WTC11 (cell line): ENCODE results near the gene TENT4B. TPM values are rescaled to one million over a fixed set of nuclear protein-coding genes. Genes with fewer than 3 reads are reported as not detected.

Source experiments
- ATAC-seq: fragments of 200-7000 bp; cut with Tn5 transposase; 2 replicates; pipeline ENCODE4 v1.10.0; 2021; ENCODE audit warnings: mild to moderate bottlenecking, moderate library complexity
- CTCF ChIA-PET: fragments of 300-600 bp; sonication (Branson Sonifier 250); formaldehyde crosslinking; loops from one replicate; lab custom pipeline; 2021; ENCODE audit warnings: antibody characterized with exemption; lab: Charles Lee
- POLR2A ChIA-PET: fragments of 350-600 bp; sonication (Branson Sonifier 250); formaldehyde crosslinking; loops from one replicate; lab custom pipeline; 2021; ENCODE audit warnings: antibody characterized with exemption; lab: Charles Lee
- DNase-seq: peaks from one replicate; pipeline ENCODE4 v3.0.0; 2021; ENCODE audit warnings: low spot score
- H3K27ac Mint-ChIP-seq: 2 replicates; pipeline ENCODE4 v1.8.0; 2021; ENCODE audit warnings: mixed read lengths
- H3K27me3 Mint-ChIP-seq: 2 replicates; pipeline ENCODE4 v1.8.0; 2021; ENCODE audit warnings: low read depth, mild to moderate bottlenecking, moderate library complexity, mixed read lengths
- H3K36me3 Mint-ChIP-seq: 2 replicates; pipeline ENCODE4 v1.8.0; 2021; ENCODE audit warnings: mixed read lengths
- H3K4me1 Mint-ChIP-seq: 2 replicates; pipeline ENCODE4 v1.8.0; 2022; ENCODE audit warnings: mixed read lengths
- H3K4me3 Mint-ChIP-seq: 2 replicates; pipeline ENCODE4 v1.8.0; 2021; ENCODE audit warnings: mild to moderate bottlenecking, moderate library complexity, mixed read lengths
- H3K9me3 Mint-ChIP-seq: 2 replicates; pipeline ENCODE4 v1.8.0; 2021; ENCODE audit warnings: mixed read lengths
- ATF1 ChIP-seq: sonication (generic); formaldehyde crosslinking; IDR thresholded peaks from 2 replicates; pipeline ENCODE4 v1.8.1; 2023; ENCODE audit warnings: mild to moderate bottlenecking, moderate library complexity, missing genetic modification reagents
- ELF4 ChIP-seq: sonication (generic); formaldehyde crosslinking; IDR thresholded peaks from 2 replicates; pipeline ENCODE4 v1.8.1; 2022; ENCODE audit warnings: low read depth, mild to moderate bottlenecking, moderate library complexity, missing genetic modification reagents
- ETV6 ChIP-seq: sonication (generic); formaldehyde crosslinking; IDR thresholded peaks from 2 replicates; pipeline ENCODE4 v1.8.1; 2022; ENCODE audit warnings: mild to moderate bottlenecking, missing genetic modification reagents
- FOXK1 ChIP-seq: sonication (generic); formaldehyde crosslinking; IDR thresholded peaks from 2 replicates; pipeline ENCODE4 v1.8.0; 2022; ENCODE audit warnings: mild to moderate bottlenecking, moderate library complexity, missing genetic modification reagents
- GRHL2 ChIP-seq: fragments of 250-450 bp; sonication (Bioruptor Pico); IDR thresholded peaks from 2 replicates; pipeline ENCODE4 v1.8.0; 2022; ENCODE audit warnings: mild to moderate bottlenecking, moderate library complexity; ENCODE audit not compliant: insufficient replicate concordance, severe bottlenecking
- JUN ChIP-seq: sonication (generic); formaldehyde crosslinking; IDR thresholded peaks from 2 replicates; pipeline ENCODE4 v1.8.0; 2023; ENCODE audit warnings: mild to moderate bottlenecking, missing genetic modification reagents
- KAT7 ChIP-seq: sonication (generic); formaldehyde crosslinking; IDR thresholded peaks from 2 replicates; pipeline ENCODE4 v1.8.1; 2023; ENCODE audit warnings: missing genetic modification reagents, mild to moderate bottlenecking, borderline replicate concordance
- MYBL2 ChIP-seq: sonication (generic); formaldehyde crosslinking; IDR thresholded peaks from 2 replicates; pipeline ENCODE4 v1.8.1; 2023; ENCODE audit warnings: mild to moderate bottlenecking, moderate library complexity, missing genetic modification reagents
- NFATC4 ChIP-seq: fragments of 250-450 bp; sonication (Bioruptor Pico); IDR thresholded peaks from 2 replicates; pipeline ENCODE4 v1.9.0; 2021; ENCODE audit warnings: mild to moderate bottlenecking
- NFYB ChIP-seq: sonication (generic); formaldehyde crosslinking; conservative IDR thresholded peaks from 2 replicates; pipeline ENCODE4 v1.8.0; 2022; ENCODE audit warnings: low read depth, missing genetic modification reagents
- NR3C1 ChIP-seq: sonication (generic); formaldehyde crosslinking; conservative IDR thresholded peaks from 2 replicates; pipeline ENCODE4 v1.8.1; 2023; ENCODE audit warnings: low read depth, mild to moderate bottlenecking, missing genetic modification reagents
- OVOL2 ChIP-seq: fragments of 250-450 bp; sonication (Bioruptor Pico); IDR thresholded peaks from 2 replicates; pipeline ENCODE4 v1.9.0; 2021; ENCODE audit warnings: mild to moderate bottlenecking, borderline replicate concordance
- PRRX2 ChIP-seq: fragments of 250-450 bp; sonication (Bioruptor Pico); IDR thresholded peaks from 2 replicates; pipeline ENCODE4 v1.8.0; 2021; ENCODE audit warnings: mild to moderate bottlenecking
- RELA ChIP-seq: sonication (generic); formaldehyde crosslinking; IDR thresholded peaks from 2 replicates; pipeline ENCODE4 v1.8.1; 2022; ENCODE audit warnings: missing genetic modification reagents, mild to moderate bottlenecking, borderline replicate concordance
- SMAD3 ChIP-seq: sonication (generic); formaldehyde crosslinking; IDR thresholded peaks from 2 replicates; pipeline ENCODE4 v1.8.0; 2022; ENCODE audit warnings: missing genetic modification reagents, mild to moderate bottlenecking, borderline replicate concordance
- TCF7 ChIP-seq: sonication (generic); formaldehyde crosslinking; IDR thresholded peaks from 2 replicates; pipeline ENCODE4 v1.8.0; 2022; ENCODE audit warnings: mild to moderate bottlenecking, low read depth, missing genetic modification reagents, moderate library complexity
- TEAD1 ChIP-seq: sonication (generic); formaldehyde crosslinking; IDR thresholded peaks from 2 replicates; pipeline ENCODE4 v1.8.0; 2022; ENCODE audit warnings: mild to moderate bottlenecking, missing genetic modification reagents
- ZBTB21 ChIP-seq: sonication (generic); formaldehyde crosslinking; IDR thresholded peaks from 2 replicates; pipeline ENCODE4 v1.8.1; 2023; ENCODE audit warnings: mild to moderate bottlenecking, missing genetic modification reagents, borderline replicate concordance
- ZNF121 ChIP-seq: sonication (generic); formaldehyde crosslinking; IDR thresholded peaks from 2 replicates; pipeline ENCODE4 v1.8.0; 2023; ENCODE audit warnings: missing genetic modification reagents
- ZNF219 ChIP-seq: sonication (generic); formaldehyde crosslinking; IDR thresholded peaks from 2 replicates; pipeline ENCODE4 v1.8.0; 2023; ENCODE audit warnings: missing genetic modification reagents, mild to moderate bottlenecking, borderline replicate concordance
- total RNA-seq: library from RNA; stranded (reverse); gene quantifications from 3 replicates; pipeline ENCODE4 v1.2.3, GENCODE V29; 2021
- TF ChIP-seq, protein P1 (sequence below): sonication (generic); formaldehyde crosslinking; conservative IDR thresholded peaks from 2 replicates; pipeline ENCODE4 v1.8.1; 2022; ENCODE audit warnings: mild to moderate bottlenecking, missing genetic modification reagents
- TF ChIP-seq, protein P2 (sequence below): sonication (generic); formaldehyde crosslinking; IDR thresholded peaks from 2 replicates; pipeline ENCODE4 v1.8.1; 2023; ENCODE audit warnings: mild to moderate bottlenecking, moderate library complexity, missing genetic modification reagents
- TF ChIP-seq, protein P3 (sequence below): fragments of 250-450 bp; sonication (Bioruptor Pico); IDR thresholded peaks from 2 replicates; pipeline ENCODE4 v1.9.0; 2021; ENCODE audit warnings: moderate library complexity, mild to moderate bottlenecking, inconsistent platforms, borderline replicate concordance
- TF ChIP-seq, protein P4 (sequence below): sonication (generic); formaldehyde crosslinking; IDR thresholded peaks from 2 replicates; pipeline ENCODE4 v1.8.1; 2022; ENCODE audit warnings: mild to moderate bottlenecking, moderate library complexity, missing genetic modification reagents
- TF ChIP-seq, protein P5 (sequence below): sonication (generic); formaldehyde crosslinking; IDR thresholded peaks from 2 replicates; pipeline ENCODE4 v1.8.1; 2023; ENCODE audit warnings: mild to moderate bottlenecking, missing genetic modification reagents, borderline replicate concordance

Gene TENT4B
- total RNA-seq, 1 experiment from 2014 or later = 14.3 TPM

DNA sequence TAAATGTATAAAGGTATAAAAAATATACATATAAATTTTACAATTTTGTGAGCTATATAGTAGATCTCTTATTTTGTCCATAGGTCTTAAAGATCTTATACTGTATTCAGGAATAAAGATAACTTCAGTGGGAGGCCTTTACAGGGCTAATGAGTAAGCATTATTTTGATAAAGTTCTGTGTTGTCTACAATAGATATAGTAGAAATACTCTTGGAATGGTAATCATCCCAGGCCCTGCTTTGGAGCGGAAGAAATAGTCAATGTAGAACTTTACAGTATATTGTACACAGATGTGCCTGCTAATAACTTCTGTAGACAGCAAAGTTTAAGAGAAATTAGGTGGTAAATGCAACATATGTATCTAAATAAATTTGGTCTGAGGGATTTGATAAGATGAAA, 42.6 kb downstream of the TENT4B start:
- Mint-ChIP-seq H3K9me3 (peaks cover 5% of the 10 kb centered on the region; the same call in 1 of the 2 replicates), H3K4me1 (0 out of 2 replicates have a peak, but pooled peaks cover 6% of the 10 kb centered on the region), H3K27ac (no peak overlapping the region), H3K27me3 (no peaks in the 10 kb centered on the region), H3K4me3 (no peak overlapping the region), H3K36me3 (no peaks in the 10 kb centered on the region; the same call in none of the 2 replicates)
- POLR2A ChIA-PET = no interaction called here
- no peak for DNase-seq
- ATAC-seq = no peak
- no peak for TF ChIP-seq ZNF121
- no peak for TF ChIP-seq PRRX2 (CRISPR knock-in tag)
- TF ChIP-seq TCF7 = no peak
- no peak for TF ChIP-seq ELF4 (CRISPR knock-in tag)
- TF ChIP-seq OVOL2 = no peak
- no peak for TF ChIP-seq GRHL2
- TF ChIP-seq, protein P1, sequence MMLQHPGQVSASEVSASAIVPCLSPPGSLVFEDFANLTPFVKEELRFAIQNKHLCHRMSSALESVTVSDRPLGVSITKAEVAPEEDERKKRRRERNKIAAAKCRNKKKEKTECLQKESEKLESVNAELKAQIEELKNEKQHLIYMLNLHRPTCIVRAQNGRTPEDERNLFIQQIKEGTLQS (CRISPR knock-in tag) = no peak
- no peak for TF ChIP-seq FOXK1 (CRISPR knock-in tag)
- no peak for TF ChIP-seq NFYB
- TF ChIP-seq, protein P2, sequence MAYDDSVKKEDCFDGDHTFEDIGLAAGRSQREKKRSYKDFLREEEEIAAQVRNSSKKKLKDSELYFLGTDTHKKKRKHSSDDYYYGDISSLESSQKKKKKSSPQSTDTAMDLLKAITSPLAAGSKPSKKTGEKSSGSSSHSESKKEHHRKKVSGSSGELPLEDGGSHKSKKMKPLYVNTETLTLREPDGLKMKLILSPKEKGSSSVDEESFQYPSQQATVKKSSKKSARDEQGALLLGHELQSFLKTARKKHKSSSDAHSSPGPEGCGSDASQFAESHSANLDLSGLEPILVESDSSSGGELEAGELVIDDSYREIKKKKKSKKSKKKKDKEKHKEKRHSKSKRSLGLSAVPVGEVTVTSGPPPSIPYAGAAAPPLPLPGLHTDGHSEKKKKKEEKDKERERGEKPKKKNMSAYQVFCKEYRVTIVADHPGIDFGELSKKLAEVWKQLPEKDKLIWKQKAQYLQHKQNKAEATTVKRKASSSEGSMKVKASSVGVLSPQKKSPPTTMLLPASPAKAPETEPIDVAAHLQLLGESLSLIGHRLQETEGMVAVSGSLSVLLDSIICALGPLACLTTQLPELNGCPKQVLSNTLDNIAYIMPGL (CRISPR knock-in tag) = no peak
- TF ChIP-seq SMAD3 (CRISPR knock-in tag) = no peak
- TF ChIP-seq KAT7 (CRISPR knock-in tag) = no peak
- TF ChIP-seq, protein P3, sequence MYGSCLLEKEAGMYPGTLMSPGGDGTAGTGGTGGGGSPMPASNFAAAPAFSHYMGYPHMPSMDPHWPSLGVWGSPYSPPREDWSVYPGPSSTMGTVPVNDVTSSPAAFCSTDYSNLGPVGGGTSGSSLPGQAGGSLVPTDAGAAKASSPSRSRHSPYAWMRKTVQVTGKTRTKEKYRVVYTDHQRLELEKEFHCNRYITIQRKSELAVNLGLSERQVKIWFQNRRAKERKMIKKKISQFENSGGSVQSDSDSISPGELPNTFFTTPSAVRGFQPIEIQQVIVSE (CRISPR knock-in tag) = no peak
- no peak for TF ChIP-seq TEAD1 (CRISPR knock-in tag)
- CTCF ChIA-PET = interaction anchor here (1.2 to 1.5 kb wide), 2 partner anchors 15 to 170 kb away, joined by 4 to 8 read pairs; partner anchors contain the start of gene CNEP1R1

DNA sequence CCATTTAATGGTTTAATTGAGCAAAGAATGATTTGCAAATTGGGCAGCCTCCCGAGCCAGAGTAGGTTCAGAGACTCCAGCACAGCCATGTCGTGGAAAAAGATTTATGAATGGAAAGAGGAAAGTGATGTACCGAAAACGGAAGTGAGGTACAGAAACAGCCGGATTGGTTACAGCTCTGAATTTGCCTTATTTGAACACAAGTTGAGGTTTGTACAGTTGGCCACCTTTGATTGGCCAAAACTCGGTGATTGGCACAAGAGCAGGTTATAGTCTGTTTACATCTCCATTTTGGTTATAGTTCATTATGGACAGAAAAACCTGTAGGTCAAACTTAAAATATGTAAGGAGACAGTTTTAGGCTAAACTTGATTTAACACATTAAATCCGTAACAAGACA, 44.5 kb downstream of the TENT4B start:
- POLR2A ChIA-PET = no interaction called here
- CTCF ChIA-PET = interaction anchor here (2.0 kb wide), 1 partner anchor 13 kb away, joined by 13 read pairs; no protein-coding TSS in a partner anchor
- Mint-ChIP-seq H3K27ac (no peak overlapping the region), H3K27me3 (no peaks in the 10 kb centered on the region), H3K36me3 (no peaks in the 10 kb centered on the region; the same call in none of the 2 replicates), H3K4me1 (peaks cover 8% of the 10 kb centered on the region), H3K9me3 (peaks cover 5% of the 10 kb centered on the region; the same call in 1 of the 2 replicates), H3K4me3 (no peak overlapping the region)
- DNase-seq (no peak), ATAC-seq (no peak)
- TF ChIP-seq MYBL2 (CRISPR knock-in tag) = no peak
- no peak for TF ChIP-seq NFATC4 (CRISPR knock-in tag)
- TF ChIP-seq FOXK1 (CRISPR knock-in tag) = no peak
- no peak for TF ChIP-seq RELA (CRISPR knock-in tag)
- TF ChIP-seq, protein P4, sequence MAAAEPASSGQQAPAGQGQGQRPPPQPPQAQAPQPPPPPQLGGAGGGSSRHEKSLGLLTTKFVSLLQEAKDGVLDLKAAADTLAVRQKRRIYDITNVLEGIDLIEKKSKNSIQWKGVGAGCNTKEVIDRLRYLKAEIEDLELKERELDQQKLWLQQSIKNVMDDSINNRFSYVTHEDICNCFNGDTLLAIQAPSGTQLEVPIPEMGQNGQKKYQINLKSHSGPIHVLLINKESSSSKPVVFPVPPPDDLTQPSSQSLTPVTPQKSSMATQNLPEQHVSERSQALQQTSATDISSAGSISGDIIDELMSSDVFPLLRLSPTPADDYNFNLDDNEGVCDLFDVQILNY (CRISPR knock-in tag) = no peak

DNA sequence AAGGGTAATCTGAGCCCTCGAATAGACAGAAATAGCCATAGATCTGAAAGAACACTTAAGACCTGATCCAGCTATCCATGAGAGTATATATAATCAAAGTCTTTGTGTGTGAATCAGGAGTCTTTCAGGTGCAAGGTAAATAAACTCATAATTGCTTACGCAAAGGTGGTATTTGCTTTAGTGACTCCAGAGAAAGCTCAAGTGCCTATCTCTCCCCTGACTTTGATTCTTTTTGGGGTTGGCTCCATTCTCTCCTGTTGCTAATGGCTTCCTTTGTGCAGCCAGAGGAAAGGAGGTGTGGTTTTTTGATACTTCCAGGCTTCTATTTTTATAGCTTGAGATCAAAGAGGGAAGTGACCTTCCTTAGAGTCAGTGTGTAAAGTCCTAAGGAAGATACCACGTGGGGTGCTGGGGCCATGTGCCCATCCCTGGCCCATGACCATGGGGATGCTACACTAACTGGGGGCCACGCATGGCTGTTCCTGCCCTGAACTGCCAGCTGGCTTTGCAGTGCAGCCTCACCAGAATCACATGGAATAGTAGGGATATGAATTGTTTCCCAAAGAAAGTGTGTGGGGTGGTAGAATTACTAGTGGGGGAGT, 45.8 kb downstream of the TENT4B start:
- ChIA-PET POLR2A (no interaction called here), CTCF (interaction anchor here (2.2 kb wide), 1 partner anchor 11 kb away, joined by 9 read pairs; no protein-coding TSS in a partner anchor)
- Mint-ChIP-seq H3K27me3 (no peaks in the 10 kb centered on the region), H3K36me3 (no peaks in the 10 kb centered on the region; the same call in none of the 2 replicates), H3K4me3 (no peak overlapping the region), H3K27ac (no peak overlapping the region), H3K4me1 (peaks cover 15% of the 10 kb centered on the region), H3K9me3 (peaks cover 5% of the 10 kb centered on the region; the same call in 1 of the 2 replicates)
- no peak for DNase-seq
- ATAC-seq = no peak
- TF ChIP-seq NR3C1 (no peak), JUN (no peak), KAT7 (CRISPR knock-in tag) (no peak), ZNF219 (CRISPR knock-in tag) (no peak), ATF1 (no peak), ZBTB21 (CRISPR knock-in tag) (no peak), ZNF121 (no peak), ETV6 (no peak)
- TF ChIP-seq, protein P4 (CRISPR knock-in tag) = no peak
- TF ChIP-seq, protein P5, sequence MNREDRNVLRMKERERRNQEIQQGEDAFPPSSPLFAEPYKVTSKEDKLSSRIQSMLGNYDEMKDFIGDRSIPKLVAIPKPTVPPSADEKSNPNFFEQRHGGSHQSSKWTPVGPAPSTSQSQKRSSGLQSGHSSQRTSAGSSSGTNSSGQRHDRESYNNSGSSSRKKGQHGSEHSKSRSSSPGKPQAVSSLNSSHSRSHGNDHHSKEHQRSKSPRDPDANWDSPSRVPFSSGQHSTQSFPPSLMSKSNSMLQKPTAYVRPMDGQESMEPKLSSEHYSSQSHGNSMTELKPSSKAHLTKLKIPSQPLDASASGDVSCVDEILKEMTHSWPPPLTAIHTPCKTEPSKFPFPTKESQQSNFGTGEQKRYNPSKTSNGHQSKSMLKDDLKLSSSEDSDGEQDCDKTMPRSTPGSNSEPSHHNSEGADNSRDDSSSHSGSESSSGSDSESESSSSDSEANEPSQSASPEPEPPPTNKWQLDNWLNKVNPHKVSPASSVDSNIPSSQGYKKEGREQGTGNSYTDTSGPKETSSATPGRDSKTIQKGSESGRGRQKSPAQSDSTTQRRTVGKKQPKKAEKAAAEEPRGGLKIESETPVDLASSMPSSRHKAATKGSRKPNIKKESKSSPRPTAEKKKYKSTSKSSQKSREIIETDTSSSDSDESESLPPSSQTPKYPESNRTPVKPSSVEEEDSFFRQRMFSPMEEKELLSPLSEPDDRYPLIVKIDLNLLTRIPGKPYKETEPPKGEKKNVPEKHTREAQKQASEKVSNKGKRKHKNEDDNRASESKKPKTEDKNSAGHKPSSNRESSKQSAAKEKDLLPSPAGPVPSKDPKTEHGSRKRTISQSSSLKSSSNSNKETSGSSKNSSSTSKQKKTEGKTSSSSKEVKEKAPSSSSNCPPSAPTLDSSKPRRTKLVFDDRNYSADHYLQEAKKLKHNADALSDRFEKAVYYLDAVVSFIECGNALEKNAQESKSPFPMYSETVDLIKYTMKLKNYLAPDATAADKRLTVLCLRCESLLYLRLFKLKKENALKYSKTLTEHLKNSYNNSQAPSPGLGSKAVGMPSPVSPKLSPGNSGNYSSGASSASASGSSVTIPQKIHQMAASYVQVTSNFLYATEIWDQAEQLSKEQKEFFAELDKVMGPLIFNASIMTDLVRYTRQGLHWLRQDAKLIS (CRISPR knock-in tag) = no peak
